Kidney epithelial cell (primary cell): ENCODE data around the gene EHD3. TPM values are rescaled to one million over a fixed set of nuclear protein-coding genes. Genes with fewer than 3 reads are reported as not detected.

Experiments
- DNase-seq: peaks from one replicate; pipeline ENCODE4 v3.0.0-alpha.2; 2010; ENCODE audit warnings: low read depth
- H3K27me3 ChIP-seq: 2 replicates; pipeline ENCODE4 v1.6.0; 2011; ENCODE audit warnings: low read length; ENCODE audit not compliant: control insufficient read depth, insufficient read depth
- H3K36me3 ChIP-seq: 2 replicates; pipeline ENCODE4 v1.5.1; 2011; ENCODE audit warnings: low read length; ENCODE audit not compliant: control insufficient read depth, insufficient read depth
- H3K4me3 ChIP-seq: 2 replicates; pipeline ENCODE4 v1.5.1; 2011; ENCODE audit warnings: low read depth, mild to moderate bottlenecking, control low read depth, low read length
- total RNA-seq: library from RNA; depleted of rRNA; stranded (reverse); fragments of >200 nt; gene quantifications from 2 replicates; pipeline ENCODE4 v1.2.3, GENCODE V29; 2015
- TF ChIP-seq, protein P1 (sequence below): IDR thresholded peaks from 2 replicates; pipeline ENCODE4 v1.5.1; 2011; ENCODE audit warnings: mild to moderate bottlenecking, moderate library complexity, low read length, control low read depth, inconsistent platforms; ENCODE audit not compliant: insufficient read depth, poor library complexity, severe bottlenecking

The EHD3 gene
- 11.4 and 14.9 TPM in 2 replicates for total RNA-seq

DNA sequence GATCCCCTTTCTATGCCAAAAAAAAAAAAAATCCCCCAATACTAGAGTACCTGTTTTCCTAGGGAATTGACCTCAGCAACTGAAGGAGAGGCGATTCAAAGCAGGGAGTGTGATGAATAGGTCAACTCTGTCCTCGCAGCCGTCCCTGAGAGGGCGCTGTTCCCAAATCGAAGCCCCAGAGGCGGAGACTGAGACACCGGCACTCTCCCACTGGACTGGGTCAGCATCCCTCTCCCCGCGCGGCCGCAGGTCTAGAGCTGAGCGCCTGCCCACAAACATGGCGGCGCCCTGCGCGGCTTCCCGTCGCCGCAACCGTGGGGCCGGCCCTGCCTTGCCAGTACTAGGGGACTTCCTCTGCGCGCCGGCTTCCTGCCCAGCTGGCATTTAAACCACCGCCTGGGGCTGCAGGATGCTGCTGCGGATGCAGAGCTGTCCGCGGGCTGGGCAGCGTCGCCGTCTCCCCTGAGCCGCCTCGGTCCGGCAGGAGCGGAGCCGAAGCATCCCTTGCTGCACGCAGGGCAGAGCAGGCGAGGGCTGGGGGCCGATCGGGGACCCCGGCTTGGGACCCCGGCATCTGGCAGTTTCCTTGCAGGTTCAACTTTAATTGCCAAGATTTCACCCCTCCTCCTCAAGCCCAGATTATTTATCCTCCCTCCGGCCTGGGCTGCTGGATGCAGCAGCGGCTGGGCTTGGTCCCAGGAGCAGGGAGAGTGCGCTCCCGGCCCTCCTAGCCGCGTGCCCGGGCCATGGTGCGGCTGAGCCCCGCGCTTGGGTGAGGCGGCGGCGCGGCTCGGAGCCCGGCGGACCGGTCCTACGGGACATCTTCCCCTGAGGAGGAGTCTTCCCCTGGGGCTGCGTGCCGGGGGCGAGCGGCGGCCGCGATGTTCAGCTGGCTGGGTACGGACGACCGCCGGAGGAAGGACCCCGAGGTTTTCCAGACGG lies at the start of gene EHD3:
EHD3 (plus strand) TSS at position 412 of the 942 bp plus-strand sequence; CDS start at position 882, 470 bp downstream.
- TF ChIP-seq, protein P1, sequence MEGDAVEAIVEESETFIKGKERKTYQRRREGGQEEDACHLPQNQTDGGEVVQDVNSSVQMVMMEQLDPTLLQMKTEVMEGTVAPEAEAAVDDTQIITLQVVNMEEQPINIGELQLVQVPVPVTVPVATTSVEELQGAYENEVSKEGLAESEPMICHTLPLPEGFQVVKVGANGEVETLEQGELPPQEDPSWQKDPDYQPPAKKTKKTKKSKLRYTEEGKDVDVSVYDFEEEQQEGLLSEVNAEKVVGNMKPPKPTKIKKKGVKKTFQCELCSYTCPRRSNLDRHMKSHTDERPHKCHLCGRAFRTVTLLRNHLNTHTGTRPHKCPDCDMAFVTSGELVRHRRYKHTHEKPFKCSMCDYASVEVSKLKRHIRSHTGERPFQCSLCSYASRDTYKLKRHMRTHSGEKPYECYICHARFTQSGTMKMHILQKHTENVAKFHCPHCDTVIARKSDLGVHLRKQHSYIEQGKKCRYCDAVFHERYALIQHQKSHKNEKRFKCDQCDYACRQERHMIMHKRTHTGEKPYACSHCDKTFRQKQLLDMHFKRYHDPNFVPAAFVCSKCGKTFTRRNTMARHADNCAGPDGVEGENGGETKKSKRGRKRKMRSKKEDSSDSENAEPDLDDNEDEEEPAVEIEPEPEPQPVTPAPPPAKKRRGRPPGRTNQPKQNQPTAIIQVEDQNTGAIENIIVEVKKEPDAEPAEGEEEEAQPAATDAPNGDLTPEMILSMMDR: peak; percentile 80
- H3K36me3 ChIP-seq: no peaks in the 10 kb centered on the region
- peak; percentile 69 for DNase-seq
- H3K27me3 ChIP-seq: no peaks in the 10 kb centered on the region
- peak within 1 kb of the TSS; percentile 65 for H3K4me3 ChIP-seq

DNA sequence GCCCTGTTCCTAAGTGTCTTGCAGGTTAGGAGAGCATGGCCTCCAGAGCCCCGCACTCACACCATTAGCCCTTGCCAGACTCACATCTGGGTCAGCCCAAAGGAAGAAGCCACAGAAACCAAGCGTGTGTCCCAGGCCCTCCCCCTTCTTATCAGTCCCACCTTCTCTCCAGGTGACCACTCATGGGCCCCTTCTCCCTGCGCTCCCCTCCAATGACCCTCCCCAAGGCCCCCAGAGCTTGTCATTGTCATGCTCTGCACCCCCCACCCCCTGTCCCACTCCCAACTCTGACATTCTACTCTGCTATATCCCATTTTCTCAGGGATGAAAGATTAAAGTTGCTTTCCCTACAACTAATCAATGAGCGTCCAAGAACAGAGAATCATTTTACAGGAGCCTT lies 46.8 kb upstream of the EHD3 start:
- TF ChIP-seq, protein P1: no peak
- no peak for DNase-seq
- no peaks in the 10 kb centered on the region for H3K36me3 ChIP-seq
- no peak overlapping the region for H3K4me3 ChIP-seq
- H3K27me3 ChIP-seq: peaks cover 2% of the 10 kb centered on the region

DNA sequence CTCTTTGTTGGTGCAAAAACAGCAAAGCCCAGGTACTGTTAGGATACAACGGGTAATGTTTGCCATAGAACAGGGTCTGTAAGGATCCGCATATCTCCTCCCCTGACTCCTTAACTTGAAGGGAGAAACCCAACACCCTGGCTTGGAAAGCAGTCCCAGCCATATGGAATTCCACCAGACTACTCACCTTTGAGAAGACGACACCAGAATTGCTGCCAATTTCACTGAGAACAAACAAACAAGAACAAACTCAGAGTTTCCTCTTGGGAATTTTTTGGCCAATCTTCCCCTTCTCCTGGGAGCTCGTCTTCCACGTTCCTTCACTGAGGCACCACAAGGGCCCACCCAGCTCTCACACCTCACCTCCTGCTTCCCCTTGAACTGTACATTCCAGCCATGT lies 45.8 kb upstream of the EHD3 start:
- Histone ChIP-seq H3K4me3 (no peak overlapping the region), H3K36me3 (no peaks in the 10 kb centered on the region), H3K27me3 (peaks cover 2% of the 10 kb centered on the region)
- DNase-seq: no peak
- TF ChIP-seq, protein P1: no peak

DNA sequence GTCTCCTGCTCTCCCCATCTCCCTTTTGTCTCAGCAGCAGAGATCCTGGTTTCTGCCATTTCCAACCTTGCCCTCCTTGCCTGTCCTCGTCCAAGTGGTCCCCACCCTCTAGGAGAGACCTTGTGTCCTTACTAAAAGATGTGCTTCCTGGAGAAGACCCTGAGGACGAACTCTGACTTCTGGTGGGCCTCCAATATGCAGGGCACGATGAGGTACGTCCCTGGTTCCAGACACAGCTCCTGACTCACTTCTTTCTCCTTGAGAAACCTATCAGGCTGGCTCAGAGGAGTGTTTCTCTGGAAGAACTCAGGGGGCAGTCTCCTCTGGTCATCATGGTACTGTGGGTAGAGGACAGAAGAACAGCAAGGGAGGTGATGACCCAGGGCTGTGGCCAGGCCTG lies 44.8 kb upstream of the EHD3 start:
- Histone ChIP-seq H3K4me3 (no peak overlapping the region), H3K27me3 (peaks cover 2% of the 10 kb centered on the region), H3K36me3 (no peaks in the 10 kb centered on the region)
- no peak for DNase-seq
- TF ChIP-seq, protein P1: no peak

DNA sequence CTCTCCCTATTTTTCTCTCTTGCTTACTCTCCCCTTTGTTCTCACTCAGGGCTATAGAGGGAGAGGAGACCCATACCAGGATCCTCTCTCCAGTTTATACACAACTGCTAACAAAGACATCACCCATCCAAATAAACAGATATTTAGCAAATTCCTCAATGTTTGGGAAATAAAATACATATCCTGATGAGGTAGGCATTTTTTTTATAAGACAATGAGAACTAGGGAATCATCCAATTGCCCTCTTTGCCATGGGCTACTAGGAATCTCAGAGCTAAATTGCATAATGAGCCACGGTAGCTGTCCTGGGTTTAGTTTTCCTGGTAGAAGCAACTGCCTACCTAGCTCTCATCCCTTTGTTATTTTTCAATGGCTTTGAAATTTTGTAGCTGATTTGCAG lies 43.8 kb upstream of the EHD3 start:
- no peaks in the 10 kb centered on the region for H3K36me3 ChIP-seq
- TF ChIP-seq, protein P1: no peak
- H3K4me3 ChIP-seq: no peak overlapping the region
- peaks cover 2% of the 10 kb centered on the region for H3K27me3 ChIP-seq
- no peak for DNase-seq
